GM18951 (cell line): ENCODE measurements around the gene IFNAR2.
A peak's percentile ranks its signal among the peaks of the same experiment; 100 is the strongest.

Experiments
- POLR2A ChIP-seq: IDR thresholded peaks from 4 replicates; pipeline ENCODE4 v1.6.1; 2011; ENCODE audit warnings: mild to moderate bottlenecking; ENCODE audit not compliant: insufficient read length, insufficient read depth; ENCODE audit errors: extremely low read depth
- in situ Hi-C: fragments of 300-500 bp; cut with MboI; formaldehyde crosslinking; loops from one replicate; pipeline ENCODE4 v1.12.0; 2022; ENCODE audit warnings: low sequenced_read_pairs, mixed read lengths, inconsistent platforms; ENCODE audit not compliant: unreplicated experiment

Gene IFNAR2

DNA sequence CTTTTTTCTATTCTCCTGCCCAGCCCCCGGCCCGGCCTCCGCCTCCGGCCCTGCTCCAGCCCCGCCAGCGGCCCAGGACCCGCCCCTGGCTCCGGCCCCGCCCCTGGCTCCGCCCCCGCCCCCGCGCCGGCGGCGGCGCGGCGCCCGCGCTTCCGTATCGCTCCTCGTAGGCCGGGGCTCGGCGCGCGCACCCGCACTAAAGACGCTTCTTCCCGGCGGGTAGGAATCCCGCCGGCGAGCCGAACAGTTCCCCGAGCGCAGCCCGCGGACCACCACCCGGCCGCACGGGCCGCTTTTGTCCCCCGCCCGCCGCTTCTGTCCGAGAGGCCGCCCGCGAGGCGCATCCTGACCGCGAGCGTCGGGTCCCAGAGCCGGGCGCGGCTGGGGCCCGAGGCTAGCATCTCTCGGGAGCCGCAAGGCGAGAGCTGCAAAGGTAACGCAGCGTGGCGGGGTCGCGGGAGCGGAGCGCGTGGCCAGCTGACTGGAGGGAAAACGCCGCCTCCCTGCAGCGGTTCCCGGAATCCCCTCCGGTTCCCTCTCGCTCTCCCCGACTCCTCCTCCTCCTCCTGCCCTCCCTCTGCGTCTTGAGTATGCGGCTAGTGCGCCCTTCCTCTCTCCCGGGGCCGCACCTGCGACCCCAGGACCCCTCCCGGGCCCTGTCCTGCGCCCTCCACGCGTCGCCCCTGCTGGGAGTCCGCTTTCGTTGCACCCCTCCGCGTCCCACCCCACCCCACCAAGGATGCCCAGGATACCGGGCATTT is at the start of gene IFNAR2:
Gene IFNAR2 (plus strand): TSS at position 155 of the 761 bp plus-strand sequence. CDS start 11,985 bp downstream, outside the sequence.
- peak; percentile 78 for TF ChIP-seq POLR2A
- in situ Hi-C loops: no loop called here

- no peak for TF ChIP-seq POLR2A
- in situ Hi-C loops: no loop called here
Measured at GRCh38 chr21:33185852-33186251, 43.9 kb upstream of the IFNAR2 start.

- in situ Hi-C loops: no loop called here
- TF ChIP-seq POLR2A: no peak
Measured at GRCh38 chr21:33187276-33187675, 42.5 kb upstream of the IFNAR2 start.

GRCh38 chr21:33189237-33189636 is 40.5 kb upstream of the IFNAR2 start:
- in situ Hi-C loops: no loop called here
- no peak for TF ChIP-seq POLR2A

DNA sequence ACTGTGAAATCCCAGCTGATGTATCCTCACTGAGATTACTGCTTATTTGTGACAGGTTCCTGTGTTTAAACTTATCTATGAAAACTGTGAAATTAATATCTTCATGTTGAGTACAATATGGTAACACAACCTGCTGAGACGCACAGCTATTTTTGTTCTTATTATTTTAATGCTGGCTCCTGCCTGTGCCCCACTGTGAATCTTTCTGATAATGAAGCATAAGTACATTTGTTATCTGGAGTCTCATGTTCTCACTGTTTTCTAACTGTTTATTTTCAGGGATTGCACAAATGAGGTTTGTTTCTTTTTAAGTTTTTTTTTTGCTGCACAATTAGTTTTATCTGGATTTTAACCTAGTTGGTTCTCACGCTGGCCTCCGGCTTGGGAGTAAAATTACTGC is 39.9 kb upstream of the IFNAR2 start:
- in situ Hi-C loops: no loop called here
- no peak for TF ChIP-seq POLR2A

- TF ChIP-seq POLR2A: no peak
- in situ Hi-C loops: no loop called here
Measured at GRCh38 chr21:33196941-33197374, 32.8 kb upstream of the IFNAR2 start.

DNA sequence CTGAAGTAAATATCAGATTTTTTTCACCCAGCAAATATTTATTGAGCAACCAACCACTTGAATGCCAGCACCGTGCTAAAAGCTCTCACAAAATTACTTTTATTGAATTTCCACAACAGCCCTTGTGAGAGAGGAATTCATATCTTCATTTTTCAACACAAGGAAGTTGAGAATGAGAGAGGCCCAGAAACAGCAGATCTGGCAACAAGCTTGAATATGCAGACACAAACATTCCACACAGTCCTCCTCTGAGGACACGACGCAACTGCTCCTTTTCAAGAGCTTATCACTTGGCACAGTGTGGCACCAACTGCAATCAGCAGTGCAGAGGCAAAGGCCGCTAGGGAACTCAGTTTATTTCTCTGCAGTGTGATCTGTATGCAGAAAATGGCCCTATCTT is 32.2 kb upstream of the IFNAR2 start:
- in situ Hi-C loops: no loop called here
- no peak for TF ChIP-seq POLR2A

- TF ChIP-seq POLR2A: no peak
- in situ Hi-C loops: no loop called here
Measured at GRCh38 chr21:33198346-33199099, 31.2 kb upstream of the IFNAR2 start.

DNA sequence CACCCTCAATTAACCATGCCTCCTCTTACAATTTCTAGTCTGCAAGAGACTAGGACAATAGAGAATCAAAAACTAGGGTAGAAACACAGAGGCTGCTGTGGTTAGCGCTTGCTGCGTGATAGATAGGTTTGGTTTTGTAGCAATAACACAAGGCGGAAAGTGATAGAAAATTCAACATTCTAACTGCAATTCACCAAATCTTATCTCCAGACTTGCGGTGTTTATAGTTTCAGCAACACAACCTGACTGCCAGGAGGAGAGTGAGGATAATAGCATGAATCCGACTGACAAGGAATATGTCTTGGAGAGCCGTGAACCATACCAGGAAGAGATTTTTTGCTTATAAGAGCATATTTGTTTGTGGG is 30.7 kb upstream of the IFNAR2 start:
- in situ Hi-C loops: no loop called here
- TF ChIP-seq POLR2A: no peak

DNA sequence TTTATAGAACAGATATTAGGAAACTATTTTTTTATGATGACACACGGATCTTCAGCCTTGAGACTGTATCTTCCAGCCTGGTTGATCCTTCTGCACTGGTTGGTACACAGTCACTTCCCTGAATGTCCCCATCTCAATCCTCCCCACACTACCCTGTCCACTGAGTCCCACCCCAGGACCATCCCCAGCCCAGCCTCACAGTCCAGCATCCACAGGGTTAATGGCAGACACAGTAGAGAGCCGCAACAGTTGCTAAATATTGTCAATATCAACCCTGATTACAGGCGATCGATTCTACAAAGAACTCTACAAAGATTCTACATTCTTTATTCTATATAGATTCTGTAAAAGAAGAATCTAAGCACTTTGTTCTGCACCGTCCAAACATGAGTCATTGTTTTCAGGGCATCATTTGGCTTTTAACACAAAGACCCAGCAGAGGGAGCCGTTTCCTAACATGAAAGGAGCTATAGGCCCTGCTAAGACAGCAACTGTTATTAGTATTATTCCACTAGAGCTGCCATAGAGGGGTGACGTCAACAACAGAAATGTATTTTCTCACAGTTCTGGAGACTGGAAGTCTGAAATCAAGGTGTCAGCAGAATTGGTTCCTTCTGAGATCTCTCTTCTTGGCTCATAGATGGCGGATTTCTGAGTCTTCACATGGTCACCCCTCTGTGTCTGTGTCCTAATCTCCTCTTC is 30.1 kb upstream of the IFNAR2 start:
- in situ Hi-C loops: loop anchor here (5.0 kb wide), 1 partner anchor 243 kb away; no protein-coding TSS in a partner anchor
- no peak for TF ChIP-seq POLR2A

GRCh38 chr21:33201956-33202355 is 27.8 kb upstream of the IFNAR2 start:
- in situ Hi-C loops: loop anchor here (5.0 kb wide), 1 partner anchor 240 kb away; no protein-coding TSS in a partner anchor
- no peak for TF ChIP-seq POLR2A

- TF ChIP-seq POLR2A: no peak
- in situ Hi-C loops: loop anchor here (5.0 kb wide), 1 partner anchor 240 kb away; no protein-coding TSS in a partner anchor
Measured at GRCh38 chr21:33202464-33203363, 27.0 kb upstream of the IFNAR2 start.
